ENCODE results near the gene TM9SF2. TPM values are rescaled to one million over a fixed set of nuclear protein-coding genes. Genes with fewer than 3 reads are reported as not detected.

TM9SF2 gene
- total RNA-seq, 2 donors from 2014 or later, result 60.6 to 70.2 TPM

DNA sequence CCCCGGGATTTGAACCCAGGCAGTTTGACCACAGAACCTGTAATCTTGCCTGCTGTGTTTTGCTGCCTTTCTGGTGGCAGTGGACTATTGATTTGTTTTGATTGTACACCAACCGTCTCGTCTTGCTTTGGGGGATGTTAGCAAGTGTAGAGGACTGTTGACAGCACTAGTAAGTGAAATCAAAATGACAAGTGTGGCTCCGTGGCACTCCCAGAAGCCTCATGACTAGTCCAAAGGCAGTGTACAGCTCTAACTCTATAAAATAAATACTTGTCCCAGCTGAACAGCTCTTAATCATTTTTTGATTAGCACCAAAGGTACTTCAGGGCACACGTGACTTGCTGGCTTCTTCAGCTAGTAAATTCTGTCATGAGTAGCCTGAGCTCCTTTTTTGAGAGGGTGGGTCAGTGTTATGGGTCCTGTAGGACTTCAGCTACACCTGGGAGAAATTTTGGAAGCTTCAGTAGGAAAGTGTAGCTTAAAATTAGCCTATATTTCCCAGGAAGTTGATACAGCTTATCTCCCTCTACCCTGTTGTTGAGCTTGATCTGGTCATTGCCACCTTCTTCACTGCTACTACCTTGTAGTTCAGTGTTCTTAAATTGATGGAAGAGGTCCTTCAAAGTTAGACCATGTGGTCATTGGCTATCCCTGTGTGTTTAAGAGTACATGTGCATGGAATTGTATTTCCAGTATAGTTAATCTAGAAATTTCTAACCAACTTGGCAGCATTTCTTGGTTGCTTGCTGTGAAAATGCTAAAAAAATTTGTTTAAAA, 15.1 kb downstream of the TM9SF2 start:
- peaks cover 0 to 25% of the 10 kb centered on the region in 2 donors for H3K4me1 ChIP-seq
- TF ChIP-seq, protein P1, sequence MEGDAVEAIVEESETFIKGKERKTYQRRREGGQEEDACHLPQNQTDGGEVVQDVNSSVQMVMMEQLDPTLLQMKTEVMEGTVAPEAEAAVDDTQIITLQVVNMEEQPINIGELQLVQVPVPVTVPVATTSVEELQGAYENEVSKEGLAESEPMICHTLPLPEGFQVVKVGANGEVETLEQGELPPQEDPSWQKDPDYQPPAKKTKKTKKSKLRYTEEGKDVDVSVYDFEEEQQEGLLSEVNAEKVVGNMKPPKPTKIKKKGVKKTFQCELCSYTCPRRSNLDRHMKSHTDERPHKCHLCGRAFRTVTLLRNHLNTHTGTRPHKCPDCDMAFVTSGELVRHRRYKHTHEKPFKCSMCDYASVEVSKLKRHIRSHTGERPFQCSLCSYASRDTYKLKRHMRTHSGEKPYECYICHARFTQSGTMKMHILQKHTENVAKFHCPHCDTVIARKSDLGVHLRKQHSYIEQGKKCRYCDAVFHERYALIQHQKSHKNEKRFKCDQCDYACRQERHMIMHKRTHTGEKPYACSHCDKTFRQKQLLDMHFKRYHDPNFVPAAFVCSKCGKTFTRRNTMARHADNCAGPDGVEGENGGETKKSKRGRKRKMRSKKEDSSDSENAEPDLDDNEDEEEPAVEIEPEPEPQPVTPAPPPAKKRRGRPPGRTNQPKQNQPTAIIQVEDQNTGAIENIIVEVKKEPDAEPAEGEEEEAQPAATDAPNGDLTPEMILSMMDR (IDR thresholded peaks at IDR 0.05), result no peak

DNA sequence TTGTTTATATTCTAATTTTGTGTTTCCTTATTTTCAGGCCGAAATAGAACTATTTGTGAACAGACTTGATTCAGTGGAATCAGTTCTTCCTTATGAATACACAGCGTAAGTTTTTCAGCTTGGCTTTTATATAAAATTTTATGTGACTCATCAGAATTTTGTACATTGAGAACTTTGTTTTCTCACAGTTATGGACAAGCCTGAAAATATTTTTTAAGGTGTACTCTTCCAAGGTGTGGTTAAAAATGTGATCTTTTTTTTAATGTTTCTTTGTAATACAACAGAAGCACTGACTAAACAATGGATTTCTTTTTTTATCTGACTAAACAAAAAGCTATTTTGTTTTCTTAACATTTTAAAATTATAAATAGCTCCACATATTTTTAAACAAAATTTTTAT, 16.3 kb downstream of the TM9SF2 start:
- H3K4me3 ChIP-seq, result no peak overlapping the region
- DNase-seq (ENCODE audit: low spot score), result no peak
- peaks cover 0 to 13% of the 10 kb centered on the region in 2 donors for H3K4me1 ChIP-seq
- H3K27ac ChIP-seq, result no peak overlapping the region
- no peaks in the 10 kb centered on the region for H3K27me3 ChIP-seq
- H3K36me3 ChIP-seq, result peaks cover 25% of the 10 kb centered on the region
- no peaks in the 10 kb centered on the region for H3K9me3 ChIP-seq
- TF ChIP-seq, protein P1 (IDR thresholded peaks at IDR 0.05), result no peak

More for the DNA sequence above, 15.1 kb downstream of the TM9SF2 start:
- Histone ChIP-seq H3K27ac (no peak overlapping the region), H3K4me3 (no peak overlapping the region), H3K36me3 (peaks cover 12% of the 10 kb centered on the region), H3K9me3 (no peaks in the 10 kb centered on the region), H3K27me3 (no peaks in the 10 kb centered on the region)
- DNase-seq (ENCODE audit: low spot score), result no peak

DNA sequence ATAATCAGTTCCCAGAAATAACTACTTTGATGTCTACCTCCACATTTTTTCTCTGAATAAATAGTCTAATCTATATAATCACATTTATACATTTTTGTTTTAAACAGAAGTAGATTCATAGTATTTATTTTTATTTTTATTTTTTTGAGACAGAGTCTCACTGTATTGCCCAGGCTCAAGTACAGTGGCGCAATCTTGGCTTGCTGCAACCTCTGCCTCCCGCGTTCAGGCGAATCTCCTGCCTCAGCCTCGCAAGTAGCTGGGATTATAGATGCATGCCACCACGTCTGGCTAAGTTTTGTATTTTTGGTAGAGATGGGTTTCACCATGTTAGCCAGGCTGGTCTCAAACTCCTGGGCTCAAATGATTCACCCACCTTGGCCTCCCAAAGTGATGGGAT, 16.7 kb downstream of the TM9SF2 start:
- H3K27ac ChIP-seq, result no peak overlapping the region
- no peaks in the 10 kb centered on the region for H3K9me3 ChIP-seq
- peaks cover 0 to 12% of the 10 kb centered on the region in 2 donors for H3K4me1 ChIP-seq
- no peak for DNase-seq (ENCODE audit: low spot score)
- H3K36me3 ChIP-seq, result peaks cover 29% of the 10 kb centered on the region
- TF ChIP-seq, protein P1 (IDR thresholded peaks at IDR 0.05), result no peak
- H3K27me3 ChIP-seq, result no peaks in the 10 kb centered on the region
- no peak overlapping the region for H3K4me3 ChIP-seq

DNA sequence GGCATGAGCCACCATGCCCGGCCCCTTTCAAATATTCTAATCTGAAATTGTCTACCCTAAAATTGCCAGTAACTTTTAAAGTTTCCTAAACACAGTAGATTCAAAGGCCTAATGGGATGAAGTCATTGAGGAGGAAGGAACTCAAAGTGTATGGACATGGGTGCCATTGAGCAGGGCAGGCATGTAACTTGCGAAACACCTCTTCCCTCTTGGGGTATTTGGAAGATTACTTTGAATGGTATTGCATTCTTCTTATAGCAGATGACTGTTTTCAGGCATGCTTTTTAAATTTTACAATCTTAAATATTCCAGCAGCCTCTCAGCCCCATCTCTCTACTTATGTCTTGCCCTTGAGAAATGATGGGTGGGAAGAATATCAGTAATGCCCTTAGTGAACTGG, 21.0 kb downstream of the TM9SF2 start:
- no peaks in the 10 kb centered on the region for H3K9me3 ChIP-seq
- peaks cover 37% of the 10 kb centered on the region for H3K36me3 ChIP-seq
- TF ChIP-seq, protein P1 (IDR thresholded peaks at IDR 0.05), result no peak

DNA sequence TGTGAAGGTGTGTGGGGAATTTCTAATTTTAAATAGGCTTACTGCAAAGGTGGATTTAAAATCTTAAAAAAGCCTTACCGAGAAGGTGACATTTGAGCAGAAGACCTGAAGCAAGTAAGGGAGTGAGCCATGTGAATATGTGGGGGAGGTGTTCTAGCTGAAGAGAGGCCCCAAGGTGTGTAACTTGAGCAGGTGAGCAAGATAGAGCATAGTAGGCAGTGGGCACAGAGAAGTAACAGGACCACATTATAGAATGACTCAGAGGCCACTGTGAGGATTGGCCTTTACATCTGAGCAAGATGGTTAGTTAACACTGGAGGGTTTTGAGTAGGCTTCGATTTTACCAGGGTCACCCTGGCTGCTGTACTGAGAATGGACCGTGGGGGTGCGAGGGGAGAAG, 22.6 kb downstream of the TM9SF2 start:
- TF ChIP-seq, protein P1 (IDR thresholded peaks at IDR 0.05), result no peak
- H3K27ac ChIP-seq, result no peak overlapping the region
- no peak for DNase-seq (ENCODE audit: low spot score)
- H3K27me3 ChIP-seq, result no peaks in the 10 kb centered on the region
- no peak overlapping the region for H3K4me3 ChIP-seq
- H3K4me1 ChIP-seq, result no peaks in the 10 kb centered on the region
- peaks cover 37% of the 10 kb centered on the region for H3K36me3 ChIP-seq
- H3K9me3 ChIP-seq, result no peaks in the 10 kb centered on the region

More for the DNA sequence above, 21.0 kb downstream of the TM9SF2 start:
- Histone ChIP-seq H3K4me3 (no peak overlapping the region), H3K4me1 (no peaks in the 10 kb centered on the region), H3K27me3 (no peaks in the 10 kb centered on the region), H3K27ac (no peak overlapping the region)
- DNase-seq (ENCODE audit: low spot score), result no peak

Measured in right atrium auricular region (tissue), 2 donors.